Endodermal cell (in vitro differentiated cells): Measurements from ENCODE around the gene TMEM255B. TPM values are rescaled to one million over a fixed set of nuclear protein-coding genes. Genes with fewer than 3 reads are reported as not detected.
"Not testable (repeated sequence)": the region's sequence is repeated elsewhere in the genome, so short reads cannot be mapped to it uniquely, and the experiment has no call there.

Experiments used
- DNase-seq: peaks from one replicate; pipeline ENCODE4 v3.0.0-alpha.2; 2017
- H3K27ac ChIP-seq: 2 replicates; pipeline ENCODE4 v1.5.1; 2013; ENCODE audit warnings: mild to moderate bottlenecking, low read depth, low read length, moderate library complexity
- H3K27me3 ChIP-seq: 2 replicates; pipeline ENCODE4 v1.6.1; 2013; ENCODE audit warnings: mild to moderate bottlenecking, low read length, moderate library complexity; ENCODE audit not compliant: insufficient read depth, control insufficient read depth, poor library complexity, severe bottlenecking
- H3K36me3 ChIP-seq: 2 replicates; pipeline ENCODE4 v1.7.0; 2013; ENCODE audit warnings: mild to moderate bottlenecking, low read length, moderate library complexity; ENCODE audit not compliant: control insufficient read depth, insufficient read depth
- H3K4me1 ChIP-seq: one replicate; pipeline ENCODE4 v1.7.0; 2013; ENCODE audit warnings: low read length; ENCODE audit not compliant: control insufficient read depth, insufficient read depth
- H3K4me3 ChIP-seq: 2 replicates; pipeline ENCODE4 v1.5.1; 2013; ENCODE audit warnings: mild to moderate bottlenecking, low read length, moderate library complexity
- H3K9ac ChIP-seq: 2 replicates; pipeline ENCODE4 v1.6.1; 2013; ENCODE audit warnings: mild to moderate bottlenecking, low read length, moderate library complexity; ENCODE audit not compliant: poor library complexity, severe bottlenecking; ENCODE audit errors: extremely low read depth
- H3K9me3 ChIP-seq: 2 replicates; pipeline ENCODE4 v1.6.1; 2013; ENCODE audit warnings: mild to moderate bottlenecking, low read length, moderate library complexity; ENCODE audit not compliant: control insufficient read depth
- H3K27ac Mint-ChIP-seq: 2 replicates; pipeline ENCODE4 v1.8.0; 2020; ENCODE audit warnings: mixed read lengths
- H3K27me3 Mint-ChIP-seq: 2 replicates; pipeline ENCODE4 v1.8.0; 2021; ENCODE audit warnings: mild to moderate bottlenecking, mixed read lengths; ENCODE audit not compliant: insufficient read depth
- H3K36me3 Mint-ChIP-seq: 2 replicates; pipeline ENCODE4 v1.8.0; 2020; ENCODE audit warnings: low read depth, mixed read lengths
- H3K4me1 Mint-ChIP-seq: 2 replicates; pipeline ENCODE4 v1.8.0; 2020; ENCODE audit warnings: mixed read lengths
- H3K4me3 Mint-ChIP-seq: 2 replicates; pipeline ENCODE4 v1.8.0; 2020; ENCODE audit warnings: mild to moderate bottlenecking, moderate library complexity, mixed read lengths
- H3K9me3 Mint-ChIP-seq: 2 replicates; pipeline ENCODE4 v1.8.0; 2020; ENCODE audit warnings: mild to moderate bottlenecking, mixed read lengths
- WGBS, 2 experiments: methylation state at CpG; one replicate each; pipeline versions ENCODE4 v1.1.5 to v1.1.7; 2013; ENCODE audit warnings: missing lambda C conversion rate in 2 of 2, mixed read lengths in 1 of 2; ENCODE audit not compliant: insufficient coverage in 1 of 2, insufficient read length in 1 of 2; 5-methylcytosine and 5-hydroxymethylcytosine counted together
- total RNA-seq, 2 donors: library from RNA; stranded (reverse); fragmentation: NEBNext Ultra II Directional in 1 of 2; extraction: Animal tissue kit (Norgen Biotek cat#: 25700) in 1 of 2; gene quantifications; 2 replicates in 1 of 2; 3 replicates in 1 of 2; pipeline ENCODE4 v1.2.1, GENCODE V29; 2021
- TF ChIP-seq, protein P1 (sequence below): fragments of 200-600 bp; sonication (generic); conservative IDR thresholded peaks from 2 replicates; pipeline ENCODE4 v1.5.0; 2021; ENCODE audit warnings: antibody characterized with exemption, mild to moderate bottlenecking

Gene TMEM255B
- total RNA-seq, 2 donors from 2014 or later = 0.55 to 2.1 TPM

DNA sequence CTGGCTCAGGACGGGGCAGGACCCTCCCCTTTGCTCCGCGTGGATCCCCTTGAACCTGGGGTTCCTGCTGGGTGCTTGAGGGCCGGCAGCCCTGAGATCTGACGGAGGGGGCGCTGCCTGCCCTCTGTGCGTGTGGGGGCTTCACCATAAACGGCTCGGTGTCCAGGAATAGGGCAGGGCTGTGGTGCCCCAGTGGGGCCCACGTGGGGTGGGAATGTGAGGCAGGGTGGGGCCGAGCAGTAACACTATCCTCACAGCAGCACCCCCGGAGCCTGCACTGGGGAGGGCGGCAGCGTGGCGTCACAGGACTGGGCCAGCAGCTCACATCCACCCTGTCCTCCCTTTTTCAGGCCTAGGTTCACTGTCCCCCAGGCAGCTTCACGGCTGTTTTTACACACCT is 66.8 kb downstream of the TMEM255B start:
- Mint-ChIP-seq H3K9me3 (no peaks in the 10 kb centered on the region), H3K36me3 (peaks cover 41% of the 10 kb centered on the region), H3K27ac (no peak overlapping the region), H3K4me1 (peaks cover 3% of the 10 kb centered on the region), H3K27me3 (no peaks in the 10 kb centered on the region), H3K4me3 (no peak overlapping the region)
- Histone ChIP-seq H3K9ac (no peak overlapping the region), H3K27me3 (no peaks in the 10 kb centered on the region), H3K4me1 (no peaks in the 10 kb centered on the region), H3K36me3 (peaks cover 3% of the 10 kb centered on the region), H3K27ac (peak overlapping the region; percentile 24), H3K9me3 (no peaks in the 10 kb centered on the region), H3K4me3 (no peak overlapping the region)
- DNase-seq = peak; percentile 43
- TF ChIP-seq, protein P1, sequence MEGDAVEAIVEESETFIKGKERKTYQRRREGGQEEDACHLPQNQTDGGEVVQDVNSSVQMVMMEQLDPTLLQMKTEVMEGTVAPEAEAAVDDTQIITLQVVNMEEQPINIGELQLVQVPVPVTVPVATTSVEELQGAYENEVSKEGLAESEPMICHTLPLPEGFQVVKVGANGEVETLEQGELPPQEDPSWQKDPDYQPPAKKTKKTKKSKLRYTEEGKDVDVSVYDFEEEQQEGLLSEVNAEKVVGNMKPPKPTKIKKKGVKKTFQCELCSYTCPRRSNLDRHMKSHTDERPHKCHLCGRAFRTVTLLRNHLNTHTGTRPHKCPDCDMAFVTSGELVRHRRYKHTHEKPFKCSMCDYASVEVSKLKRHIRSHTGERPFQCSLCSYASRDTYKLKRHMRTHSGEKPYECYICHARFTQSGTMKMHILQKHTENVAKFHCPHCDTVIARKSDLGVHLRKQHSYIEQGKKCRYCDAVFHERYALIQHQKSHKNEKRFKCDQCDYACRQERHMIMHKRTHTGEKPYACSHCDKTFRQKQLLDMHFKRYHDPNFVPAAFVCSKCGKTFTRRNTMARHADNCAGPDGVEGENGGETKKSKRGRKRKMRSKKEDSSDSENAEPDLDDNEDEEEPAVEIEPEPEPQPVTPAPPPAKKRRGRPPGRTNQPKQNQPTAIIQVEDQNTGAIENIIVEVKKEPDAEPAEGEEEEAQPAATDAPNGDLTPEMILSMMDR = no peak
- WGBS, 2 experiments = 88 to 90% methylated on average over 4 to 16 of the region's 16 CpGs

DNA sequence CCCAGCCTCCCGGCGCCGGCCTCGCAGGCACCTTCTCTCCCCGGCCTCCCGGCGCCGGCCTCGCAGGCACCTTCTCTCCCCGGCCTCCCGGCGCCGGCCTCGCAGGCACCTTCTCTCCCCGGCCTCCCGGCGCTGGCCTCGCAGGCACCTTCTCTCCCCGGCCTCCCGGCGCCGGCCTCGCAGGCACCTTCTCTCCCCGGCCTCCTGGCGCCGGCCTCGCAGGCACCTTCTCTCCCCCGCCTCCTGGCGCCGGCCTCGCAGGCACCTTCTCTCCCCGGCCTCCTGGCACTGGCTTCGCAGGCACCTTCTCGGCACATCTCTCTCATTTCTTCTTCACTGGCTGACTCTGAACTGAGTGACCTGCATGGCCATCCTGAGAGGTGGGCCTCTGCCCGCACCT is 67.4 kb downstream of the TMEM255B start:
- H3K27ac Mint-ChIP-seq, DNase-seq, H3K9ac ChIP-seq, H3K4me3 ChIP-seq, H3K4me1 ChIP-seq, H3K27ac ChIP-seq, H3K36me3 ChIP-seq, H3K9me3 ChIP-seq, H3K27me3 Mint-ChIP-seq, H3K4me3 Mint-ChIP-seq, H3K9me3 Mint-ChIP-seq, H3K27me3 ChIP-seq, H3K4me1 Mint-ChIP-seq: not testable (repeated sequence)
- peaks cover 42% of the 10 kb centered on the region for H3K36me3 Mint-ChIP-seq
- WGBS, 2 experiments = 87% methylated on average over 15 of the region's 35 CpGs; no CpG with 5 or more reads in 1 of the 2 experiments

DNA sequence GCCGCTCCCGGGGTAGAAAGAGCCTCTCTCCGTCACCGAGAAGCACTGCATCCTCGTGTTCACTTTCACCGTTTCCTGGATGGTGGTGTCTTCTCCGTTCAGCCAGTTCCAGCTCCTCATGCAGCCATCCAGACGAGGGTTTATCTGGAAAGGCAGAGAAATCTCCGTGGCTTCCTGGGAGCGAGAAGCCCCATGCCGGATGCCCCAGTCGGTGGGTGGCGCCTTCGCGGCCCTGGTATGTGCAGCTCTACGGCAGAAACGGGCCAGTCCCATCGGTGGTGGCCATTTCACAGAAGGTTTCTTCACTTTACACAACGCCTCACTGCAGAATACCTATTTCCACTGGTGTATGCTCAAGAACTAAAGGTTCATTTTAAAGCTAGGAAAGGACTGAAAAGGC is 68.0 kb downstream of the TMEM255B start:
- Mint-ChIP-seq H3K27me3 (no peaks in the 10 kb centered on the region), H3K36me3 (peaks cover 42% of the 10 kb centered on the region), H3K27ac (no peak overlapping the region), H3K9me3 (no peaks in the 10 kb centered on the region), H3K4me1 (peaks cover 3% of the 10 kb centered on the region), H3K4me3 (no peak overlapping the region)
- Histone ChIP-seq H3K27ac (no peak overlapping the region), H3K4me1 (no peaks in the 10 kb centered on the region), H3K36me3 (peaks cover 3% of the 10 kb centered on the region), H3K27me3 (no peaks in the 10 kb centered on the region), H3K9ac (no peak overlapping the region), H3K9me3 (no peaks in the 10 kb centered on the region), H3K4me3 (no peak overlapping the region)
- WGBS, 2 experiments = 96 to 97% methylated on average over 19 of the region's 19 CpGs
- no peak for DNase-seq
- TF ChIP-seq, protein P1 = no peak

DNA sequence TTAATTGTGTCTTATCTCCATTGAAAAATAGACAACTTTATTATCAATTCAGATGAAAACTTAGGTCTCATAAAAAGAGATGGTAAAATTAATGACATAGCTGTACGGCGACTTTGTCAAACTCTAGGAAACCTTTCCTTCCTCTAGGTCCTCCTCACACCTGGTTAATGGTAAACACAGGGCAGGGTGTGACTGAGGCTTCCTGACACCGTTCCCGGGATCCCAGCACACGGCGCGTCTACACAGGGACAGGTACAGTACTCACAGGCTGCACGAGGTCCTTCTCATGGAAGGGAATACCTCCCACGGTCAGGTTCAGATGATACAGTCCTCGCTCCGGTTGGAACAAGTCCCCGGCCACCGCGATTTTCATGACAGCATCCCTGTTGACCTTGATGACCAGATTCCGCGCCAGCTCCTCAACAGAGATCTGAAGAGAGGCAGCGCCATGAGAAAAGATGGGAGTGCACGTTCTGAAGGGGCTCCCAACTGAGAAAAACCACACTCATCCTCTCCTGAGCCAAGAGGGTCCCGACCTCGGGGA is 69.3 kb downstream of the TMEM255B start:
- TF ChIP-seq, protein P1 = no peak
- H3K4me1 Mint-ChIP-seq = no peaks in the 10 kb centered on the region
- Histone ChIP-seq H3K9me3 (no peaks in the 10 kb centered on the region), H3K9ac (no peak overlapping the region), H3K4me1 (no peaks in the 10 kb centered on the region), H3K27me3 (no peaks in the 10 kb centered on the region), H3K36me3 (peaks cover 3% of the 10 kb centered on the region), H3K27ac (no peak overlapping the region), H3K4me3 (no peak overlapping the region)
- H3K9me3 Mint-ChIP-seq = no peaks in the 10 kb centered on the region
- no peak overlapping the region for H3K4me3 Mint-ChIP-seq
- H3K27me3 Mint-ChIP-seq = no peaks in the 10 kb centered on the region
- H3K36me3 Mint-ChIP-seq = peaks cover 38% of the 10 kb centered on the region
- H3K27ac Mint-ChIP-seq = no peak overlapping the region
- WGBS, 2 experiments = 95 to 99% methylated on average over 11 to 20 of the region's 20 CpGs
- DNase-seq = no peak

DNA sequence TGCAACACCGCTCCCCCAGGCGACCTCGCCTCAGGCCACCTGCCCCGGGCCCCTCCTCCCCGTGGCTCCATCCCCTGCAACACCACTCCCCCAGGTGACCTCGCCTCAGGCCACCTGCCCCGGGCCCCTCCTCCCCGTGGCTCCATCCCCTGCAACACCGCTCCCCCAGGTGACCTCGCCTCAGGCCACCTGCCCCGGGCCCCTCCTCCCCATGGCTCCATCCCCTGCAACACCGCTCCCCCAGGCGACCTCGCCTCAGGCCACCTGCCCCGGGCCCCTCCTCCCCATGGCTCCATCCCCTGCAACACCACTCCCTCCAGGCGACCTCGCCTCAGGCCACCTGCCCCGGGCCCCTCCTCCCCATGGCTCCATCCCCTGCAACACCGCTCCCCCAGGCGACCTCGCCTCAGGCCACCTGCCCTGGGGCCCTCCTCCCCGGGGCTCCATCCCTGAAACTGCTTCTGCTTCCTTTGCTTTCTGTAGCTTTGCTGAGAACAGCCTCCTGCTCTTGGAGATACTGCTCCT is 71.5 kb downstream of the TMEM255B start:
- H3K27ac ChIP-seq, H3K27ac Mint-ChIP-seq: not testable (repeated sequence)

More for the DNA sequence above, 71.5 kb downstream of the TMEM255B start:
- H3K36me3 ChIP-seq, H3K4me3 Mint-ChIP-seq, DNase-seq, H3K27me3 ChIP-seq, H3K9me3 ChIP-seq, H3K27me3 Mint-ChIP-seq, H3K9me3 Mint-ChIP-seq, H3K4me1 Mint-ChIP-seq, H3K4me3 ChIP-seq, H3K4me1 ChIP-seq, H3K9ac ChIP-seq: not testable (repeated sequence)
- peaks cover 45% of the 10 kb centered on the region for H3K36me3 Mint-ChIP-seq
- WGBS, 2 experiments = 80 to 95% methylated on average over 1 to 16 of the region's 22 CpGs
